Neural cell (in vitro differentiated cells): Measurements from ENCODE around the gene CDHR5.

ENCODE experiments used
- CTCF ChIP-seq: fragments of 450-650 bp; IDR thresholded peaks from 2 replicates; pipeline ENCODE4 v1.5.1; 2014; ENCODE audit warnings: antibody characterized with exemption, mild to moderate bottlenecking, moderate library complexity; ENCODE audit not compliant: poor library complexity, severe bottlenecking
- POLR2AphosphoS5 ChIP-seq: IDR thresholded peaks from 2 replicates; pipeline ENCODE4 v1.6.1; 2012
- REST ChIP-seq: IDR thresholded peaks from 2 replicates; pipeline ENCODE4 v1.6.1; 2012; ENCODE audit warnings: borderline replicate concordance
- TAF1 ChIP-seq: IDR thresholded peaks from 2 replicates; pipeline ENCODE4 v1.6.1; 2012; ENCODE audit warnings: low read depth

- TF ChIP-seq CTCF (no peak), POLR2AphosphoS5 (no peak), TAF1 (no peak), REST (no peak)
Measured at GRCh38 chr11:620935-621814, 3.6 kb downstream of the CDHR5 start.
